ENCODE results near the gene APC. TPM values are rescaled to one million over a fixed set of nuclear protein-coding genes. Genes with fewer than 3 reads are reported as not detected.

Gene APC
- total and polyA plus RNA-seq, 2 of the 13 experiments (the other 11 are each of a cell fraction or from before 2014, with no cell fraction given), result 6.1 to 19.0 TPM

- TF ChIP-seq, protein P1, sequence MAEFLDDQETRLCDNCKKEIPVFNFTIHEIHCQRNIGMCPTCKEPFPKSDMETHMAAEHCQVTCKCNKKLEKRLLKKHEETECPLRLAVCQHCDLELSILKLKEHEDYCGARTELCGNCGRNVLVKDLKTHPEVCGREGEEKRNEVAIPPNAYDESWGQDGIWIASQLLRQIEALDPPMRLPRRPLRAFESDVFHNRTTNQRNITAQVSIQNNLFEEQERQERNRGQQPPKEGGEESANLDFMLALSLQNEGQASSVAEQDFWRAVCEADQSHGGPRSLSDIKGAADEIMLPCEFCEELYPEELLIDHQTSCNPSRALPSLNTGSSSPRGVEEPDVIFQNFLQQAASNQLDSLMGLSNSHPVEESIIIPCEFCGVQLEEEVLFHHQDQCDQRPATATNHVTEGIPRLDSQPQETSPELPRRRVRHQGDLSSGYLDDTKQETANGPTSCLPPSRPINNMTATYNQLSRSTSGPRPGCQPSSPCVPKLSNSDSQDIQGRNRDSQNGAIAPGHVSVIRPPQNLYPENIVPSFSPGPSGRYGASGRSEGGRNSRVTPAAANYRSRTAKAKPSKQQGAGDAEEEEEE (CRISPR knock-in tag; IDR thresholded peaks at IDR 0.05; ENCODE audit: borderline replicate concordance), result no peak
- TF ChIP-seq NCOA5 (CRISPR knock-in tag; IDR thresholded peaks at IDR 0.05) (no peak), ZNF891 (CRISPR knock-in tag; IDR thresholded peaks at IDR 0.05) (peak; percentile 46; the same call in 1 of the 2 replicates), ZNF775 (CRISPR knock-in tag; IDR thresholded peaks at IDR 0.05; ENCODE audit: borderline replicate concordance) (no peak), ZBTB46 (CRISPR knock-in tag; IDR thresholded peaks at IDR 0.05; ENCODE audit: borderline replicate concordance) (no peak), CAMTA2 (CRISPR knock-in tag; IDR thresholded peaks at IDR 0.05; ENCODE audit: borderline replicate concordance) (no peak), GPN1 (CRISPR knock-in tag; IDR thresholded peaks at IDR 0.05; ENCODE audit: borderline replicate concordance) (no peak), ZFP62 (CRISPR knock-in tag; IDR thresholded peaks at IDR 0.05) (no peak), KLF6 (CRISPR knock-in tag; IDR thresholded peaks at IDR 0.05) (peak; percentile 88), IRF2 (CRISPR knock-in tag; IDR thresholded peaks at IDR 0.05) (peak; percentile 81; the same call in 1 of the 2 replicates), RNF2 (conservative IDR thresholded peaks at IDR 0.05; ENCODE audit: low read depth) (peak; percentile 99), MBD4 (IDR thresholded peaks at IDR 0.05; ENCODE audit: borderline replicate concordance, low read length) (no peak), WIZ (CRISPR knock-in tag; IDR thresholded peaks at IDR 0.05) (peak; percentile 36; the same call in 1 of the 2 replicates), ZNF549 (CRISPR knock-in tag; IDR thresholded peaks at IDR 0.05) (0 out of 2 replicates have a peak, but pooled peaks have one; percentile 51), SOX5 (CRISPR knock-in tag; IDR thresholded peaks at IDR 0.05; ENCODE audit: borderline replicate concordance) (peak; percentile 71), ZNF33A (CRISPR knock-in tag; IDR thresholded peaks at IDR 0.05; ENCODE audit: borderline replicate concordance) (no peak), ZNF563 (CRISPR knock-in tag; IDR thresholded peaks at IDR 0.05) (peak; percentile 91; the same call in 1 of the 2 replicates), THAP11 (CRISPR knock-in tag; IDR thresholded peaks at IDR 0.05) (peak; percentile 91), POGZ (CRISPR knock-in tag; IDR thresholded peaks at IDR 0.05) (peak; percentile 94), EED (CRISPR knock-in tag; IDR thresholded peaks at IDR 0.05) (peak; percentile 84; the same call in 1 of the 2 replicates), ZNF510 (CRISPR knock-in tag; IDR thresholded peaks at IDR 0.05; ENCODE audit: low read depth) (peak; percentile 48; the same call in 1 of the 2 replicates), ZNF136 (CRISPR knock-in tag; IDR thresholded peaks at IDR 0.05; ENCODE audit: low read depth) (0 out of 2 replicates have a peak, but pooled peaks have one; percentile 41), HMGA1 (CRISPR knock-in tag; conservative IDR thresholded peaks at IDR 0.05) (no peak)
- TF ChIP-seq, protein P2, sequence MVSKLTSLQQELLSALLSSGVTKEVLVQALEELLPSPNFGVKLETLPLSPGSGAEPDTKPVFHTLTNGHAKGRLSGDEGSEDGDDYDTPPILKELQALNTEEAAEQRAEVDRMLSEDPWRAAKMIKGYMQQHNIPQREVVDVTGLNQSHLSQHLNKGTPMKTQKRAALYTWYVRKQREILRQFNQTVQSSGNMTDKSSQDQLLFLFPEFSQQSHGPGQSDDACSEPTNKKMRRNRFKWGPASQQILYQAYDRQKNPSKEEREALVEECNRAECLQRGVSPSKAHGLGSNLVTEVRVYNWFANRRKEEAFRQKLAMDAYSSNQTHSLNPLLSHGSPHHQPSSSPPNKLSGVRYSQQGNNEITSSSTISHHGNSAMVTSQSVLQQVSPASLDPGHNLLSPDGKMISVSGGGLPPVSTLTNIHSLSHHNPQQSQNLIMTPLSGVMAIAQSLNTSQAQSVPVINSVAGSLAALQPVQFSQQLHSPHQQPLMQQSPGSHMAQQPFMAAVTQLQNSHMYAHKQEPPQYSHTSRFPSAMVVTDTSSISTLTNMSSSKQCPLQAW (CRISPR knock-in tag; IDR thresholded peaks at IDR 0.05), result peak; percentile 81
- TF ChIP-seq, protein P3, sequence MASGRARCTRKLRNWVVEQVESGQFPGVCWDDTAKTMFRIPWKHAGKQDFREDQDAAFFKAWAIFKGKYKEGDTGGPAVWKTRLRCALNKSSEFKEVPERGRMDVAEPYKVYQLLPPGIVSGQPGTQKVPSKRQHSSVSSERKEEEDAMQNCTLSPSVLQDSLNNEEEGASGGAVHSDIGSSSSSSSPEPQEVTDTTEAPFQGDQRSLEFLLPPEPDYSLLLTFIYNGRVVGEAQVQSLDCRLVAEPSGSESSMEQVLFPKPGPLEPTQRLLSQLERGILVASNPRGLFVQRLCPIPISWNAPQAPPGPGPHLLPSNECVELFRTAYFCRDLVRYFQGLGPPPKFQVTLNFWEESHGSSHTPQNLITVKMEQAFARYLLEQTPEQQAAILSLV (CRISPR knock-in tag; IDR thresholded peaks at IDR 0.05; ENCODE audit: borderline replicate concordance), result no peak
Observed at GRCh38 chr5:112860929-112861637, 123.4 kb downstream of the APC start, which contains the start of gene SRP19 (continued).
